Thymus (tissue), 11 donors: Measurements from ENCODE around the gene CSNK2A3. TPM values are rescaled to one million over a fixed set of nuclear protein-coding genes. Genes with fewer than 3 reads are reported as not detected.

Experiments
- DNase-seq, 9 donors: peaks; one replicate each; pipeline ENCODE4 v3.0.0-alpha.2; 2013; ENCODE audit warnings: low spot score in 9 of 9, low read depth in 6 of 9, missing footprints in 1 of 9
- H3K27ac ChIP-seq, 2 donors: one replicate each; pipeline ENCODE4 v1.5.1; 2013; ENCODE audit warnings: control low read depth in 1 of 2, low read depth in 1 of 2, low read length in 1 of 2, mild to moderate bottlenecking in 1 of 2, moderate library complexity in 1 of 2
- H3K27me3 ChIP-seq, 2 donors: one replicate each; pipeline ENCODE4 v1.5.1; 2013; ENCODE audit warnings: low read length in 1 of 2; ENCODE audit not compliant: control insufficient read depth in 2 of 2, insufficient read depth in 1 of 2
- H3K36me3 ChIP-seq, 2 donors: one replicate each; pipeline ENCODE4 v1.5.1; 2013; ENCODE audit warnings: low read length in 1 of 2, mild to moderate bottlenecking in 1 of 2, moderate library complexity in 1 of 2; ENCODE audit not compliant: control insufficient read depth in 2 of 2, insufficient read depth in 2 of 2
- H3K4me1 ChIP-seq, 2 donors: one replicate each; pipeline ENCODE4 v1.5.1; 2013; ENCODE audit warnings: low read length in 2 of 2; ENCODE audit not compliant: control insufficient read depth in 2 of 2, insufficient read depth in 2 of 2
- H3K4me3 ChIP-seq, 2 donors: one replicate each; pipeline ENCODE4 v1.5.1; 2013; ENCODE audit warnings: low read length in 2 of 2, control low read depth in 1 of 2, mild to moderate bottlenecking in 1 of 2
- H3K9me3 ChIP-seq, 2 donors: one replicate each; pipeline ENCODE4 v1.5.1; 2013; ENCODE audit warnings: low read length in 1 of 2, mild to moderate bottlenecking in 1 of 2; ENCODE audit not compliant: control insufficient read depth in 2 of 2, insufficient read depth in 1 of 2
- WGBS: extraction: QIAGEN DNeasy Blood & Tissue Kit; methylation state at CpG from one replicate; pipeline ENCODE4 v1.1.7; 2013; 5-methylcytosine and 5-hydroxymethylcytosine counted together
- polyA plus RNA-seq: library from polyadenylated mRNA; stranded (reverse); fragments of 200-250 nt; gene quantifications from one replicate; pipeline ENCODE4 v1.2.3, GENCODE V29; 2013
- total RNA-seq: library from RNA; stranded (reverse); fragments of 120-200 nt; gene quantifications from one replicate; pipeline ENCODE4 v1.2.4, GENCODE V29; 2013
- donor health status: healthy.

The CSNK2A3 gene
- total and polyA plus RNA-seq, 2 donors = 0.14 to 1.5 TPM

GRCh38 chr11:11334607-11335006 lies 18.4 kb downstream of the CSNK2A3 start:
- no peak overlapping the region for H3K27ac ChIP-seq
- no peaks in the 10 kb centered on the region for H3K27me3 ChIP-seq
- H3K4me3 ChIP-seq = no peak overlapping the region
- DNase-seq = no peak
- H3K4me1 ChIP-seq = no peaks in the 10 kb centered on the region
- H3K9me3 ChIP-seq = no peaks in the 10 kb centered on the region
- no peaks in the 10 kb centered on the region for H3K36me3 ChIP-seq
- WGBS = 68% methylated on average over 4 of the region's 4 CpGs

- Histone ChIP-seq H3K4me1 (no peaks in the 10 kb centered on the region), H3K27me3 (no peaks in the 10 kb centered on the region), H3K9me3 (no peaks in the 10 kb centered on the region), H3K36me3 (no peaks in the 10 kb centered on the region), H3K27ac (no peak overlapping the region), H3K4me3 (no peak overlapping the region)
- no peak for DNase-seq
- 78% methylated on average over 5 of the region's 5 CpGs for whole genome bisulfite sequencing
Observed at GRCh38 chr11:11332141-11332710, 20.8 kb downstream of the CSNK2A3 start.

- no peak overlapping the region for H3K27ac ChIP-seq
- H3K36me3 ChIP-seq = no peaks in the 10 kb centered on the region
Observed at GRCh38 chr11:11329062-11329806, 23.8 kb downstream of the CSNK2A3 start.

GRCh38 chr11:11324090-11324489 lies 29.0 kb downstream of the CSNK2A3 start:
- Histone ChIP-seq H3K27ac (no peak overlapping the region), H3K27me3 (no peaks in the 10 kb centered on the region), H3K4me3 (no peak overlapping the region), H3K4me1 (no peaks in the 10 kb centered on the region), H3K36me3 (no peaks in the 10 kb centered on the region), H3K9me3 (no peaks in the 10 kb centered on the region)
- WGBS = 88% methylated on average over 1 of the region's 1 CpG
- no peak for DNase-seq

More at GRCh38 chr11:11329062-11329806, 23.8 kb downstream of the CSNK2A3 start:
- 91% methylated on average over 4 of the region's 4 CpGs for WGBS
- H3K4me3 ChIP-seq = no peak overlapping the region
- DNase-seq = no peak
- no peaks in the 10 kb centered on the region for H3K27me3 ChIP-seq
- no peaks in the 10 kb centered on the region for H3K9me3 ChIP-seq
- no peaks in the 10 kb centered on the region for H3K4me1 ChIP-seq

- Histone ChIP-seq H3K27ac (no peak overlapping the region), H3K9me3 (no peaks in the 10 kb centered on the region), H3K36me3 (no peaks in the 10 kb centered on the region), H3K4me1 (no peaks in the 10 kb centered on the region), H3K27me3 (no peaks in the 10 kb centered on the region), H3K4me3 (no peak overlapping the region)
- no peak for DNase-seq
Observed at GRCh38 chr11:11322101-11322500, 30.9 kb downstream of the CSNK2A3 start.

GRCh38 chr11:11320825-11321224 lies 32.2 kb downstream of the CSNK2A3 start:
- WGBS = 93% methylated on average over 2 of the region's 2 CpGs
- no peak overlapping the region for H3K27ac ChIP-seq
- peaks cover 0 to 3% of the 10 kb centered on the region in 2 donors for H3K4me1 ChIP-seq
- no peak for DNase-seq
- H3K4me3 ChIP-seq = no peak overlapping the region
- H3K36me3 ChIP-seq = no peaks in the 10 kb centered on the region
- H3K27me3 ChIP-seq = no peaks in the 10 kb centered on the region
- no peaks in the 10 kb centered on the region for H3K9me3 ChIP-seq

GRCh38 chr11:11318961-11319360 lies 34.1 kb downstream of the CSNK2A3 start:
- Histone ChIP-seq H3K9me3 (no peaks in the 10 kb centered on the region), H3K4me1 (peaks cover 0 to 3% of the 10 kb centered on the region in 2 donors), H3K4me3 (no peak overlapping the region), H3K36me3 (no peaks in the 10 kb centered on the region), H3K27ac (no peak overlapping the region), H3K27me3 (no peaks in the 10 kb centered on the region)
- no peak for DNase-seq
- WGBS = 29% methylated on average over 4 of the region's 4 CpGs

GRCh38 chr11:11318461-11318860 lies 34.6 kb downstream of the CSNK2A3 start:
- no peak for DNase-seq
- no peaks in the 10 kb centered on the region for H3K9me3 ChIP-seq
- H3K36me3 ChIP-seq = no peaks in the 10 kb centered on the region
- H3K4me3 ChIP-seq = no peak overlapping the region
- no peak overlapping the region for H3K27ac ChIP-seq
- H3K4me1 ChIP-seq = peaks cover 0 to 3% of the 10 kb centered on the region in 2 donors
- H3K27me3 ChIP-seq = no peaks in the 10 kb centered on the region
- 96% methylated on average over 7 of the region's 7 CpGs for WGBS

GRCh38 chr11:11316651-11317230 lies 36.3 kb downstream of the CSNK2A3 start:
- Histone ChIP-seq H3K27me3 (no peaks in the 10 kb centered on the region), H3K4me3 (no peak overlapping the region), H3K9me3 (no peaks in the 10 kb centered on the region), H3K36me3 (no peaks in the 10 kb centered on the region), H3K27ac (no peak overlapping the region), H3K4me1 (peaks cover 0 to 3% of the 10 kb centered on the region in 2 donors)
- no peak for DNase-seq
- 97% methylated on average over 3 of the region's 3 CpGs for WGBS
